Transverse colon (tissue), 4 donors: ENCODE data around the gene PROX1.

Experiments used
- CTCF ChIP-seq, 5 experiments: fragments of 200-600 bp in 3 of 5; fragments of 450-650 bp in 2 of 5; sonication (generic) in 3 of 5; IDR thresholded peaks; 1 replicate in 2 of 5; 2 replicates in 3 of 5; pipeline ENCODE4 v1.5.1; 2016 to 2017; ENCODE audit warnings: antibody characterized with exemption in 5 of 5, inconsistent platforms in 3 of 5, mild to moderate bottlenecking in 2 of 5, moderate library complexity in 1 of 5
- POLR2A ChIP-seq: fragments of 450-650 bp; IDR thresholded peaks from one replicate; pipeline ENCODE4 v1.6.1; 2016; ENCODE audit warnings: antibody characterized with exemption, mild to moderate bottlenecking, moderate library complexity
- POLR2AphosphoS5 ChIP-seq, 3 donors: sonication (generic); formaldehyde crosslinking; IDR thresholded peaks; one replicate each; pipeline ENCODE4 v1.6.1; 2016; ENCODE audit warnings: antibody characterized with exemption in 3 of 3

DNA sequence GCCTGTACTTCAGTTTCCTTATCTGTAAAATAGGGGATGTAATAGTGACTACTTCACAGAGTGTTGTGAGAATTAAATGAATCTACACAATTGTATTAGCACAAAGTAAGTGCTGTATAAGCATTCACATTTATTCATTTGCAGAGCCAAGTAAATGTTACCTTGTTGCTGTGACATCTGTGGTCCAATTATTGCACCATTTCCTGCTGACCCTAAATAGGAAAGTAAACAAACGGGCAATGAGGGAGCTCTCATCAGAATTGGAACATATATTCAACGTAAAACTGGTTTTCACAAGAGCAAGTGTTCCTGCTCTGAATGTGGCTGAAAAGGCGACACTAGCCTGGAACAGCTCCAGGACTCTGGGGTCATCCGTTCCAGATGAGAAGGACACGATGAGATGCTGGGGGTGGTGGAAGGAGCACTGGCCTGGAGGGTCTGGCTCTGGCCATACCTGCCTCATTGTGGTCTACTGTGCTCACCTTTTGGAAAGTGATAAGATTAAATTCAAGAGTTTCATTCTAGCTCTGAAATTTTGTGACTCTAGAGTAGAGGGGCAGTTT lies 34.5 kb downstream of the PROX1 start:
- no peak for TF ChIP-seq POLR2A
- no peak for TF ChIP-seq CTCF (IDR thresholded peaks at IDR 0.05)
- no peak for TF ChIP-seq POLR2AphosphoS5 (IDR thresholded peaks at IDR 0.05)
